Thoracic aorta (tissue), 2 donors: ENCODE results near the gene GCNT3. TPM values are rescaled to one million over a fixed set of nuclear protein-coding genes. Genes with fewer than 3 reads are reported as not detected.

Source experiments
- ATAC-seq: fragments of 150-250 bp; one replicate; pipeline ENCODE4 v1.8.0; 2017; ENCODE audit warnings: low read depth; ENCODE audit not compliant: insufficient number of reproducible peaks, low FRiP score
- DNase-seq: peaks from one replicate; pipeline ENCODE4 v3.0.0-alpha.2; 2020; ENCODE audit warnings: low spot score
- H3K27ac ChIP-seq, 2 donors: fragments of 200-600 bp; sonication (generic); 1 replicate in 1 of 2; 2 replicates in 1 of 2; pipeline ENCODE4 v1.5.1; 2016; ENCODE audit warnings: mild to moderate bottlenecking in 2 of 2, moderate library complexity in 2 of 2
- H3K27me3 ChIP-seq: fragments of 200-600 bp; sonication (generic); replicated peaks from 2 replicates; pipeline ENCODE4 v1.6.0; 2016; ENCODE audit warnings: mild to moderate bottlenecking; ENCODE audit not compliant: insufficient read depth
- H3K36me3 ChIP-seq: fragments of 200-600 bp; sonication (generic); one replicate; pipeline ENCODE4 v1.5.1; 2016
- H3K4me1 ChIP-seq, 2 donors: fragments of 200-600 bp; sonication (generic); 1 replicate in 1 of 2; 2 replicates in 1 of 2; pipeline versions ENCODE4 v1.5.1 to v1.6.0; 2016; ENCODE audit warnings: low read depth in 2 of 2, mild to moderate bottlenecking in 1 of 2; ENCODE audit not compliant: control insufficient read depth in 1 of 2
- H3K4me3 ChIP-seq: fragments of 200-600 bp; sonication (generic); 2 replicates; pipeline ENCODE4 v1.5.1; 2016; ENCODE audit warnings: mild to moderate bottlenecking
- H3K9me3 ChIP-seq: fragments of 200-600 bp; sonication (generic); 2 replicates; pipeline ENCODE4 v1.5.1; 2016
- total RNA-seq, 2 donors: library from RNA; depleted of rRNA; stranded (reverse); fragments of >200 nt; gene quantifications; one replicate each; pipeline versions ENCODE4 v1.1.0 to v1.2.3, GENCODE V29; 2016
- TF ChIP-seq, protein P1 (sequence below): fragments of 200-600 bp; sonication (generic); IDR thresholded peaks from one replicate; pipeline ENCODE4 v1.5.1; 2019; ENCODE audit warnings: antibody characterized with exemption

Gene GCNT3
- total RNA-seq, 2 donors from 2014 or later, result 0.92 TPM; not detected in 1

DNA sequence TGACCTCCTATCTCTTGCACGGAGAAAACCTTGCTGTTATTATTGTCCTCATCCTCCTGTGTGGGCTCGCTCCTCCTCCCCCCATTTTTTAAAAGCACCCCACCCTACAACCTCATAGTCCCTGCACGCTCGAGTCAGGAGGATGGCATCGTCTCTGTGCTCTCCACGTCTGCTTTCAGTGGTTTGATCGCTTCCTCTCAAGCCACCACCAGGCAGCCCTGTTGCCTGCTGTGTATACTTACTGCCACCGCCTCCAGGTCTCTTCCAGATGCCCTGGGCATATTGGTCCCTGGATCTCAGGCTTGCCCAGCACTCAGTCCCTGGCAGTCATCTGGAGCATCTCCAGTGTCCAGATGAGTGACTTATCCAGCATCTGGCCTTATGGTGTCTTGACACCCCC lies 42.1 kb upstream of the GCNT3 start:
- Histone ChIP-seq H3K27me3 (no peaks in the 10 kb centered on the region), H3K27ac (no peak overlapping the region), H3K4me3 (no peak overlapping the region), H3K9me3 (no peaks in the 10 kb centered on the region), H3K4me1 (no peaks in the 10 kb centered on the region), H3K36me3 (no peaks in the 10 kb centered on the region)
- no peak for DNase-seq
- no peak for ATAC-seq
- TF ChIP-seq, protein P1, sequence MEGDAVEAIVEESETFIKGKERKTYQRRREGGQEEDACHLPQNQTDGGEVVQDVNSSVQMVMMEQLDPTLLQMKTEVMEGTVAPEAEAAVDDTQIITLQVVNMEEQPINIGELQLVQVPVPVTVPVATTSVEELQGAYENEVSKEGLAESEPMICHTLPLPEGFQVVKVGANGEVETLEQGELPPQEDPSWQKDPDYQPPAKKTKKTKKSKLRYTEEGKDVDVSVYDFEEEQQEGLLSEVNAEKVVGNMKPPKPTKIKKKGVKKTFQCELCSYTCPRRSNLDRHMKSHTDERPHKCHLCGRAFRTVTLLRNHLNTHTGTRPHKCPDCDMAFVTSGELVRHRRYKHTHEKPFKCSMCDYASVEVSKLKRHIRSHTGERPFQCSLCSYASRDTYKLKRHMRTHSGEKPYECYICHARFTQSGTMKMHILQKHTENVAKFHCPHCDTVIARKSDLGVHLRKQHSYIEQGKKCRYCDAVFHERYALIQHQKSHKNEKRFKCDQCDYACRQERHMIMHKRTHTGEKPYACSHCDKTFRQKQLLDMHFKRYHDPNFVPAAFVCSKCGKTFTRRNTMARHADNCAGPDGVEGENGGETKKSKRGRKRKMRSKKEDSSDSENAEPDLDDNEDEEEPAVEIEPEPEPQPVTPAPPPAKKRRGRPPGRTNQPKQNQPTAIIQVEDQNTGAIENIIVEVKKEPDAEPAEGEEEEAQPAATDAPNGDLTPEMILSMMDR, result no peak

DNA sequence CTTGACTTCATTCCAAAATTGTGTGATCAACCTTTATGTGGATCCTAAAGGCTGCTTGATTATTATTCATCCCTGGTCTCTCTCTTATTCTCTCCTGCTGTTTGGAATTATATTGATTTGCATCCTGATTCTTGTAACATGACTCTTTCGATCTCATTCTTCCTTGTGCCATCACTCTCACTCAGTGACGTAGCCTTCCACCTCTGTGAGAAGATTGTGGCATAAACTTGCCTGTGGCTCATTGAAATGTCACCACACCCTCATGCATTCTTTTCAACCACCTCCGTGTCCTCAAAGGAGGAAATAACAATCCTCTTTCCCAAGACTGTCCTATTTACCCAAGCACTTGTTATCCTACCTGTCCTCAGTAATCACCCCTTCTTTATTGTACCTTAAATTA lies 41.3 kb upstream of the GCNT3 start:
- no peak overlapping the region for H3K4me3 ChIP-seq
- TF ChIP-seq, protein P1, result no peak
- DNase-seq, result no peak
- H3K9me3 ChIP-seq, result no peaks in the 10 kb centered on the region
- H3K27ac ChIP-seq, result no peak overlapping the region
- H3K36me3 ChIP-seq, result no peaks in the 10 kb centered on the region
- no peaks in the 10 kb centered on the region for H3K4me1 ChIP-seq
- H3K27me3 ChIP-seq, result no peaks in the 10 kb centered on the region
- ATAC-seq, result no peak

DNA sequence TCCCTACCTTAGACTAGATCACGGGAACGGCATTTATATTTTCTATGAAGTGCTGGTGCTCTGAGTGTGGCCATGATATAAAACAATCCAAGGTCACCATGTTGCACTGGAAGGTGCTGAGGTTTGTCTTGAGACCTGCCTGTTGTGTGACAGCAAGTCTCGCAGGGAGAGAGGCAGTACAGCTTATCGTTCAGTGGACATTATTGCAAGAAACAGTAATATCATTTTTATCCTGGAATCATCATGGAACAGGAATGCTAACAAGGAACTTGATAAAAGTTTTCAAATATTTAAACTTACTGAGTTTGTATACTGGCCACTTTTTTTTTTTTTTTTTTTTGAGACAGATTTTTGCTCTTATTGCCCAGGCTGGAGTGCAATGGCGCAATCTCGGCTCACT lies 40.0 kb upstream of the GCNT3 start:
- DNase-seq (no peak), ATAC-seq (no peak)
- TF ChIP-seq, protein P1, result no peak

DNA sequence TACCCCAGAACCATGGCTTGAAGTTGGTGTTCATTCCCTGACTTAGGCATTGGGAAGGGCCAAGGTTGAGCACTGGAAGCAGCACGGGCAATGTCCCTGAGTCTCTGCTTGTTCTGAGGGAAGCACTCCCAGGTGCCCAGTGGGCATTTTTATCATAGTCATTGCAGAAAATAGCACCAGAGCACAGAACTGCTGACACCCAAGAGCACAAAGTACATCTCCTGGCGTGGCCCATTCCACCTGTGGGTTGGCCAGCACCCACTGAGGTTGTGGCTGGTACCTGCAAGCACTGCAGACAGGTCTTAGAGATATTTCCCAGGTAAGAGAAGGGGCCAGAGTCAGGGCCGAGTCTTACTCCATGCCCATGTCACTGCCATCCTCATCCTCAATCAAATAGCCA lies 28.5 kb upstream of the GCNT3 start:
- no peak overlapping the region for H3K4me3 ChIP-seq
- DNase-seq (no peak), ATAC-seq (no peak)
- no peaks in the 10 kb centered on the region for H3K36me3 ChIP-seq
- H3K9me3 ChIP-seq, result no peaks in the 10 kb centered on the region
- no peaks in the 10 kb centered on the region for H3K4me1 ChIP-seq
- H3K27ac ChIP-seq, result no peak overlapping the region
- no peaks in the 10 kb centered on the region for H3K27me3 ChIP-seq
- TF ChIP-seq, protein P1, result no peak

More for the DNA sequence above, 40.0 kb upstream of the GCNT3 start:
- no peak overlapping the region for H3K4me3 ChIP-seq
- H3K4me1 ChIP-seq, result no peaks in the 10 kb centered on the region
- no peaks in the 10 kb centered on the region for H3K27me3 ChIP-seq
- no peaks in the 10 kb centered on the region for H3K36me3 ChIP-seq
- no peaks in the 10 kb centered on the region for H3K9me3 ChIP-seq
- no peak overlapping the region for H3K27ac ChIP-seq

DNA sequence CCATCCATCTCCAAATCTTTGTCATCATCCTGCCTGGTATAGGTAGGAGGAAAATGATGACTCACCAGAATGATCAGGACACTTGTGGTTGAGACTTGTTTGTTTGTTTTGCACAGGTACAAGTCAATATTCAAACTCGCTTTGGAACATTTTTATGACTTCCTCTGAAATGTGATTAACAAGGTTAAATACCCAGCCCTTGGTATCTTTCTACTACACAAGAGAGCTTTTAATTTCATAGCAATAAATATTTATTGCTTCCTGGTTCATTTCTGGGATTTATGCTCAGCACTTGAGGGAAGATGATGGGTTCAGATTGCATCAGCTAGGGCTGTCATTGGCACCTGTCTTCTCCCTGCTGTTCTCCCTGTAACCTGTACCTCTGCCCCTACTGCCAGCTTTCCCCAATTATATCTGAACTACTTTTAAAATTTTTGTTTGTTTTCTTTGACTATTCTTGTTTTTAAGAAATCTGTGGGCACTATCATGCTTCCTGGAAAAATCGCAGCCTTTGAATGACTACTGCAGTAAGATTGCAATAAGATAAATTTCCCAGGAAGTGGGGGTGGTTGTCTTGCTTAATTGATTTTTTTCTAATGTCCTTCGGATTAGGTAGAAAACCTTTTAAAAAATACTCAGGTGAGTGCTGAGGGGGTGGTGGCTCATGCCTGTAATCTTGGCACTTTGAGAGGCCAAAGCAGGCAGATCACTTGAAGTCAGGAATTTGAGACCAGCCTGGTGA lies 24.3 kb upstream of the GCNT3 start:
- no peak overlapping the region for H3K27ac ChIP-seq
- TF ChIP-seq, protein P1, result no peak
- no peaks in the 10 kb centered on the region for H3K4me1 ChIP-seq
- H3K4me3 ChIP-seq, result no peak overlapping the region
- no peak for DNase-seq
- H3K36me3 ChIP-seq, result no peaks in the 10 kb centered on the region
- H3K9me3 ChIP-seq, result no peaks in the 10 kb centered on the region
- no peak for ATAC-seq
- H3K27me3 ChIP-seq, result no peaks in the 10 kb centered on the region
